ENCODE results near the gene FILIP1.

FILIP1 gene

GRCh38 chr6:75393806-75394205 lies 99.8 kb downstream of the FILIP1 start:
- no peak overlapping the region for H3K4me3 ChIP-seq (ENCODE audit: low read depth, low read length)

DNA sequence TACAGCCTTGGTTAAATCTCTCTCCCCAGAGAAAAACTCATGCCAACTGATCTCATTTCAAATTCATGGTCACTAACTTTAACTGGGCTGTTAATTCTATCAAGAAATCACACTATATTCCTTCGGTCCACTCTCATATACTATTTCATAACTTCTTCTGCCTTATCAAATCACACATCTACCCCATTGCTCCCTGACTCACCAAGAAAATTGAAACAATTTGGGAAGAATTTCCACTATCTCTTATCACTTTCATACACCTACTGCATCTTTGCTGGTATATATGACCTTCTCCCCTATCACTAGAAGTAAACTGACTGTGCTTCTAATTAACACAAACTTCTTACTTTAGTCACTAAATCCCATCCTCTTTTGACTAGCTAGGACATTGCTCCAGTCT lies 102.3 kb downstream of the FILIP1 start:
- H3K4me3 ChIP-seq (ENCODE audit: low read depth, low read length), result no peak overlapping the region

DNA sequence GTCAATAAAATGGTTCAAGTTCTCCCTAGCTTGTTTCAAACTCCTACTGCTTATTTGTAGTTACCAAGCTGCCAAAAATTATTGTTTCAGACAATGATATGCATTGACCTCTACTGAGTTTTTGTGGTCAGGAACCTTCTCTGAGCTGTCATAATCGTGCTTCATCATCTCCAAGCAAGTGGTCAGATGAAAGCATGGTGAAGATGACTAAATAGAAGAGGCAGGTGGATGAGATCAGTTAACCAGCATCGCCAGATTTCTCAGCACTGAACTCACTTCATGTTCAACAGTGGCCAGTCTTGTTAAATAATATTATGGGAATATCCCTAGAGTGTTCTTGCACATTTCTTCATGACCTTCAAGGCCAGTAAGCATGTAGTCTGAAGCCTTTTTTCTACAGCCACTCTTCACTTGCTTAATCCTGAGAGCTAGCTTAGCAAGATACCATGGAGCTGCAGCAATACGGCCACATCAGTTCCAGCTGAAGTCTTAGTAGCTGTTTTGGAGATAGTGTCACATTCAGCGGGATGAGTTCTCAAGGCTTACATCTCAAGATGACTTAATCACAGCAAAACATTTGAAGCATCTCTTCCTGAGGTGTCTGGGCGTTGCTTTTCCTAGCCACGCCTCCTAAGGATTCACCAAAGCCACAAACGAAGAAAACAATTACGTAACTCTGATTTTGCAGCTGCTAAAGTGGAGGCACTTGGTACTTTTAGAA lies 107.4 kb downstream of the FILIP1 start:
- H3K4me3 ChIP-seq (ENCODE audit: low read depth, low read length), result no peak overlapping the region

GRCh38 chr6:75384116-75384515 lies 109.5 kb downstream of the FILIP1 start:
- no peak overlapping the region for H3K4me3 ChIP-seq (ENCODE audit: low read depth, low read length)

GRCh38 chr6:75382634-75382900 lies 111.0 kb downstream of the FILIP1 start:
- no peak overlapping the region for H3K4me3 ChIP-seq (ENCODE audit: low read depth, low read length)

DNA sequence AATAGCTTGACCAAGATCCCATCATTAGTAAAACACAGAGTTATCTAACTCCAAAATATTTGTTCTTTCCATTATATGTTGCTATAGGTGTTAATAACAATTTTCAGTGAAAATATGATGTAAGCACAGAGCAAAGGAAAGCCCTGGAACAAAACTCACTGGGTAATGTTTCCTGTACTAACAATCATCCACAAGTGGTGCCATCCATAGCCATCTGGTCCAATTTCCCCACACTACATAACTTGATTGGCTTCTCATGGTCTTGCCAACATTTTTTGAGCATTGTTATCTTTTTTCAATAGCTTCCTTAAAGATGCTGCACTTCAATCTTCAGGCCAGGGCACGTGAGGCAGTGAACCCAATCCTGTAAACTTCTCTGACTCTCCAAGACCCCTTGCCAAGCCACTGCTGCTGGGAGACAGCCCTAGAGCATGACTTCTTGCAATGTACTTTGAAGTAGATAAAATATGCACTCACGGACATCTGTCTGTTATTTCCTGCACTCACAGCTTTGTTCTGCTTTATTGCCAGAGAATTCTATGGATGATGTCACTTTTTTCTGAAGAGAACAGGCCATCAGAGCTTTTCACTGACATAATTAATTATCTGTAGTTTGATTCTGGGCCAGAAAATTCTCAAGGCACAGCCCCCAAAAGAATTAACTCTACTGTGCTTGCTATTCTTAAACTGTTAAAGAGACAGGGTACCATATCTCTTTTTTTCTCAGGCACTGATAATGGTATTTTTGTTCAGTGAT lies 111.5 kb downstream of the FILIP1 start:
- no peak overlapping the region for H3K4me3 ChIP-seq (ENCODE audit: low read depth, low read length)

- no peak overlapping the region for H3K4me3 ChIP-seq (ENCODE audit: low read depth, low read length)
Measured at GRCh38 chr6:75379536-75379935, 114.1 kb downstream of the FILIP1 start.

DNA sequence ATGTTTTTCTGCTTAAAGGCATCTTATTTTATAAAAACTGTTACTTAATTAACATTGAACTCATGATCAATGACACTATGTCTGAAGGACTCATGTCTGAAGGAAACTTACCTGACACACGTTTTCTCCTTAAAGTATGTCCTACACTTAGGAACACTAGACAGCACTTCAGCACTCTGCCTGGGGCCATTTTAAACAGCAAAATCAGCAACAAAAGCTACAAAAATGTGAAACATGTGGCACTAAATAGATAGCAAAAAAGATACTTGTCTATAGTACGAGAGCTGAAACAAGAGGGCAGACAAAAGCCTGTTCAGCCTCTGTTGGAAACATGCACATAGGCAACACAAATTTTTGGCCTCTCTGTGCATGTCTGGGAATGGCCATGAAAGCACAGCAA lies 115.5 kb downstream of the FILIP1 start:
- H3K4me3 ChIP-seq (ENCODE audit: low read depth, low read length), result no peak overlapping the region

- no peak overlapping the region for H3K4me3 ChIP-seq (ENCODE audit: low read depth, low read length)
Measured at GRCh38 chr6:75377386-75377785, 116.2 kb downstream of the FILIP1 start.

DNA sequence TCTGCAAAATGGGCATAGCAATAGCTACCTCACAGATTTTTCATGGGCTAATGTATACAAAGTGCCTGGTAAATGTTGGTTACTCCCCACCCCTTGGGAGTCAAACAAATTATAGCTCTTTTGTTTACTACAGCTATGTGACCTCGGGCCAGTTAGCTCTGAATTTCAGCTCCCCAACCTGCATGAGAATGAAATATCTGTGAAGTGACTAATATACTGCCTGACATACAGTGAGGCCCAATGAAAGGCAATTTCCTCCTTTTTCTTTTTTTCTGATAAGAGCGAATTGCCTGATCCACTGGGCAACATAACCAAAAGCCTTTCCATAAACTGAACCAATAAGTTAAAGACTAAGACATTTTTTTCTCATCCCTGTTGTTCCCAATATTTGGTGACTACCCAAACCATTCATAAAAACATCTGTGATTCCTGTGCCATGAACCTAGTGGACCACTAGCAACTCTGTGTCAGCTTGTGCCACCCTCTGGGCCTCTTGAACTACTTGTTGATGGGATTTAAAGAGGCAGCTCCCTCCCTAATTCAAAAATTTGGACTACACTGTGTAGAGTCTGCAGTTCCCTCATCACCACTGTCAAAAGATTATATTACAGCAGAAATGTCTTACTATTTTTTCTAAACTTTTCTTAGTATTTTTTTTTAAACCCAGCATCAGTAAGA lies 117.1 kb downstream of the FILIP1 start:
- no peak overlapping the region for H3K4me3 ChIP-seq (ENCODE audit: low read depth, low read length)

DNA sequence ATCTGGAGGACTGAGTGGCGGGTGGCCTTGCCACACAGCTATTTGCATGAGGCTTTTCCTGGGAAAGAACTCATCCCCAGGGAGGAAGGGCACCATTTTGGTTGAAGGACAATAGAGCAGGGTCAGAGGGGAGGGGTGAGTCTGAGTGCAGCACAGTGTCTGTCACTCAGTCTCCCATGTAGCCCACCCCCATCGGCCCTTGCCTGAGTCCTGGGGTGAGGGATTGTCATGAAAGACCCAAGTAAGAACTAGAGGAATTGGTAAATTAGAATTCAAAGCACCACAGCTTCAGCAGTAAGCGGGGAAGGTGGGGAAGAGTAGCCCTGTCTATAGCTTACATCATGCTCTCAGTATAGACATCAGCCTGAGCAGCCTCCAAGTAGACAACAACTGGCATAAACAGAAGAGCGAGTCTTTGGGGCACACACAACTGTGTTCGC lies 118.6 kb downstream of the FILIP1 start:
- no peak overlapping the region for H3K4me3 ChIP-seq (ENCODE audit: low read depth, low read length)

DNA sequence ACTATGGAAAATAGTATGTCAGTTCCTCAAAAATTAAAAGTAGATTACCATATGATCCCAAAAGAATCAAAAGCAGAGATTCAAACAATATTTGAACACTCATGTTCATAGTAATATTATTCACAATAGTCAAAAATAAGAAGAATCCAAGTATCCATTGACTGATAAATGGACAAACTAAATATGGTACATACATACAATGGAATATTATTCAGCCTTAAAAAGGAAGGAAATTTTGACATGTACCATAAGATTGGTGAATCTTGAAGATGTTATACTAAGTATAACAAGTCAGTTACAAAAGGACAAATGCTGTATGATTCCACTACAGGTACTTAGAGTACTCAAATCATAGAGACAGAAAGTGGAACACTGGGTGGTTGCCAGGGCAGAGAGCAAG lies 120.7 kb downstream of the FILIP1 start:
- H3K4me3 ChIP-seq (ENCODE audit: low read depth, low read length), result no peak overlapping the region

- no peak overlapping the region for H3K4me3 ChIP-seq (ENCODE audit: low read depth, low read length)
Measured at GRCh38 chr6:75370011-75370410, 123.6 kb downstream of the FILIP1 start.

- no peak overlapping the region for H3K4me3 ChIP-seq (ENCODE audit: low read depth, low read length)
Measured at GRCh38 chr6:75368864-75369402, 124.7 kb downstream of the FILIP1 start.

- H3K4me3 ChIP-seq (ENCODE audit: low read depth, low read length), result no peak overlapping the region
Measured at GRCh38 chr6:75368151-75368779, 125.3 kb downstream of the FILIP1 start.

DNA sequence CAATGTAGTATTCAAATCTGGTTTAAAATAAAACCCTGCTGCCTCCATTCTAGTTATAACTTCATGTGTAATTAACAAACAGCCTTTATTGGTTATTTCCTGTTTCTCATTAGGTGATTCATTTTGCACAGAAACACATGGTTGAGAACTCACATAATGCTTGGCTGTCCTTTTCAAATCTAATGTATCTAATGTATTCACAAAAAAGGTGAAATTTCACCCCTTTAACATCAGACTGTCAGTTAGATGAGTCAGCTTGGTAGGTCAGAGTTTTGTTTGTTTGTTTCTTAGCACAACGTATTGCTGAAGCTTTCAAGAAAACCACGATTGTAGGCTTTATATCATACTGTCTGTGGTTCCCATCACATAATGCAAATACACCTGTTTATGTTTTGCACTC lies 130.3 kb downstream of the FILIP1 start:
- H3K4me3 ChIP-seq (ENCODE audit: low read depth, low read length), result no peak overlapping the region

- H3K4me3 ChIP-seq (ENCODE audit: low read depth, low read length), result no peak overlapping the region
Measured at GRCh38 chr6:75353644-75354043, 140.0 kb downstream of the FILIP1 start.

- H3K4me3 ChIP-seq (ENCODE audit: low read depth, low read length), result no peak overlapping the region
Measured at GRCh38 chr6:75351570-75351969, 142.0 kb downstream of the FILIP1 start.

DNA sequence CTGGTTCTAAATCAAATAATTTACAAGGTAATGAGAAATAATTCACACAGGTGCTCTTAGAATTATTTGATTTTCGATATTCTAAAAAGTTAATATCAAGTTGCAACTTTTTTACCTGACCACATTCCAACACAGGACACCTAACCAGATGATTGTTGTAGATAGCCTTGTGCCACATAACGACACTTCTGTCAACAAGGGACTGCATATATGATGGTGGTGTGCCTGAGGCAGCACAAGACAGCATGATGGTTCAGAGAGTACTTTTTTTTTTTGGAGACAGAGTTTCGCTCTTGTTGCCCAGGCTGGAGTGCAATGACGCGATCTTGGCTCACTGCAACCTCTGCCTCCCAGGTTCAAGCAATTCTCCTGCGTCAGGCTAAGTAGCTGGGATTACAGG lies 142.8 kb downstream of the FILIP1 start:
- no peak overlapping the region for H3K4me3 ChIP-seq (ENCODE audit: low read depth, low read length)

GRCh38 chr6:75350156-75350555 lies 143.4 kb downstream of the FILIP1 start:
- H3K4me3 ChIP-seq (ENCODE audit: low read depth, low read length), result peak overlapping the region; percentile 44

DNA sequence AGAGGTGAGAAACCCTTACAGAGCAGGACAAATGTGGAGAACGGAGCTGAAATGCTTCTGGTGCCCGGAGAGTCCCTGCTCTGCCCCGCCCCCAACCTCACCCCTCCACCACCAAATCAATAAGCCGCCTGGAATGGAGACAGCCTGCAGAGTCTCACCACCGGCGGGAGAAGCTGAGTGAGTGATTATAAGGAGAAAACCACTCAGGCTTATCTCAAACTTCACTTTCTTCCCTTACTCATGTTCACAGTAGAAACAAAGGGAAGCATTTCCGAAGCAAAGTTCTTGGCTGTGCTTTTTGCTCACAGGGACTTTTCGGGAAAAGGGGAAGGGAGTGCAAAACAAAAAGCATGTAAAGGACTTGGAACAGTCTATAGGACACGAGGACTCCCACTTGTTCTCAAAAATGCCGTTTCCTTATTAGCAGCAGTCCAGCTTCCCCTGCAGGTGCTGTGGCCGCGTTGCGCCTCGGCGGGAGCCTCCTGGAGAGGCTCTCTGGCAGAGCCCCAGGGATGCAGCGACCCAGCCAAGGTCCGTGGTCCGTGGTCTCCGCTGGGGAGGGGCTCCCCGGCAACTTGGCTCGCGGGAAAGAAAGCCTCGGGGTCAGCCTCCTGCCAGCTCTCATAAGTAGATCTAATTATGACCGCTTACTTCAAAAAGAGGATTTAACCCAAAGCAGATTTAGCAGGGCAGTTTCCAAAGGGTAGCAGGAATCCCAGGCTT lies 144.2 kb downstream of the FILIP1 start:
- peak overlapping the region; percentile 44 for H3K4me3 ChIP-seq (ENCODE audit: low read depth, low read length)

Measured in iPS-11a (cell line).